ES-I3 (cell line): Measurements from ENCODE around the gene ZNF625.
A peak's percentile ranks its signal among the peaks of the same experiment; 100 is the strongest.

ENCODE experiments used
- H3K36me3 ChIP-seq: 2 replicates; pipeline ENCODE4 v1.6.1; 2013; ENCODE audit warnings: mild to moderate bottlenecking, low read length, control low read depth, moderate library complexity; ENCODE audit not compliant: insufficient read depth
- H3K4me1 ChIP-seq: 2 replicates; pipeline ENCODE4 v1.6.1; 2013; ENCODE audit warnings: mild to moderate bottlenecking, control low read depth, low read length; ENCODE audit not compliant: insufficient read depth
- H3K9ac ChIP-seq: 2 replicates; pipeline ENCODE4 v1.6.1; 2013; ENCODE audit warnings: low read depth, mild to moderate bottlenecking, low read length, moderate library complexity
- H3K9me3 ChIP-seq: 2 replicates; pipeline ENCODE4 v1.6.1; 2013; ENCODE audit warnings: mild to moderate bottlenecking, low read length, moderate library complexity; ENCODE audit not compliant: control insufficient read depth, insufficient read depth

ZNF625 gene

GRCh38 chr19:12155324-12155860, 1.1 kb downstream of the ZNF625 start:
- Histone ChIP-seq H3K9me3 (0 out of 2 replicates have a peak, but pooled peaks cover 2% of the 10 kb centered on the region), H3K9ac (peak overlapping the region; percentile 96), H3K36me3 (peaks cover 2% of the 10 kb centered on the region; the same call in 1 of the 2 replicates), H3K4me1 (no peaks in the 10 kb centered on the region)

- no peak overlapping the region for H3K9ac ChIP-seq
- peaks cover 32% of the 10 kb centered on the region for H3K9me3 ChIP-seq
- peaks cover 34% of the 10 kb centered on the region for H3K36me3 ChIP-seq
- peaks cover 6% of the 10 kb centered on the region; the same call in 1 of the 2 replicates for H3K4me1 ChIP-seq
Observed at GRCh38 chr19:12145348-12145747, 11.2 kb downstream of the ZNF625 start.

GRCh38 chr19:12141405-12141736, 15.2 kb downstream of the ZNF625 start:
- H3K36me3 ChIP-seq = peaks cover 22% of the 10 kb centered on the region
- no peak overlapping the region for H3K9ac ChIP-seq
- peaks cover 6% of the 10 kb centered on the region; the same call in 1 of the 2 replicates for H3K4me1 ChIP-seq
- peaks cover 18% of the 10 kb centered on the region for H3K9me3 ChIP-seq

GRCh38 chr19:12140545-12141404, 15.8 kb downstream of the ZNF625 start:
- Histone ChIP-seq H3K36me3 (peaks cover 17% of the 10 kb centered on the region), H3K4me1 (peaks cover 6% of the 10 kb centered on the region; the same call in 1 of the 2 replicates), H3K9me3 (peaks cover 12% of the 10 kb centered on the region), H3K9ac (peak overlapping the region; percentile 95; the same call in 1 of the 2 replicates)

GRCh38 chr19:12139885-12140544, 16.5 kb downstream of the ZNF625 start, which contains the start of gene ZNF20:
Gene ZNF20 (minus strand): TSS chr19:12140350. CDS start chr19:12140182, 168 bp downstream.
- peaks cover 17% of the 10 kb centered on the region for H3K36me3 ChIP-seq
- H3K9ac ChIP-seq = peak within 1 kb of the TSS; percentile 95
- peaks cover 6% of the 10 kb centered on the region; the same call in 1 of the 2 replicates for H3K4me1 ChIP-seq
- H3K9me3 ChIP-seq = peaks cover 5% of the 10 kb centered on the region; the same call in 1 of the 2 replicates

- Histone ChIP-seq H3K4me1 (peaks cover 6% of the 10 kb centered on the region; the same call in 1 of the 2 replicates), H3K9me3 (peaks cover 5% of the 10 kb centered on the region; the same call in 1 of the 2 replicates), H3K9ac (peak overlapping the region; percentile 95), H3K36me3 (peaks cover 15% of the 10 kb centered on the region; the same call in 1 of the 2 replicates)
Observed at GRCh38 chr19:12139269-12139668, 17.3 kb downstream of the ZNF625 start.

GRCh38 chr19:12137221-12137940, 19.2 kb downstream of the ZNF625 start:
- Histone ChIP-seq H3K9me3 (peaks cover 17% of the 10 kb centered on the region; the same call in 1 of the 2 replicates), H3K4me1 (peaks cover 6% of the 10 kb centered on the region; the same call in 1 of the 2 replicates), H3K36me3 (peaks cover 24% of the 10 kb centered on the region; the same call in 1 of the 2 replicates), H3K9ac (no peak overlapping the region)

GRCh38 chr19:12133069-12133468, 23.5 kb downstream of the ZNF625 start:
- H3K4me1 ChIP-seq = no peaks in the 10 kb centered on the region
- H3K36me3 ChIP-seq = peaks cover 22% of the 10 kb centered on the region
- peaks cover 23% of the 10 kb centered on the region; the same call in 1 of the 2 replicates for H3K9me3 ChIP-seq
- no peak overlapping the region for H3K9ac ChIP-seq

- Histone ChIP-seq H3K9ac (no peak overlapping the region), H3K36me3 (no peaks in the 10 kb centered on the region; the same call in 1 of the 2 replicates), H3K4me1 (no peaks in the 10 kb centered on the region), H3K9me3 (peaks cover 1% of the 10 kb centered on the region; the same call in 1 of the 2 replicates)
Observed at GRCh38 chr19:12126707-12127106, 29.8 kb downstream of the ZNF625 start.

- Histone ChIP-seq H3K9me3 (peaks cover 14% of the 10 kb centered on the region), H3K9ac (no peak overlapping the region), H3K36me3 (no peaks in the 10 kb centered on the region; the same call in 1 of the 2 replicates)
Observed at GRCh38 chr19:12117201-12117970, 39.1 kb downstream of the ZNF625 start.

GRCh38 chr19:12113121-12113520, 43.4 kb downstream of the ZNF625 start:
- Histone ChIP-seq H3K4me1 (no peaks in the 10 kb centered on the region), H3K9ac (no peak overlapping the region), H3K9me3 (peaks cover 29% of the 10 kb centered on the region), H3K36me3 (peaks cover 20% of the 10 kb centered on the region)

More at GRCh38 chr19:12117201-12117970, 39.1 kb downstream of the ZNF625 start:
- no peaks in the 10 kb centered on the region for H3K4me1 ChIP-seq

- Histone ChIP-seq H3K9ac (no peak overlapping the region), H3K4me1 (no peaks in the 10 kb centered on the region), H3K9me3 (peaks cover 29% of the 10 kb centered on the region), H3K36me3 (peaks cover 20% of the 10 kb centered on the region)
Observed at GRCh38 chr19:12112701-12113100, 43.8 kb downstream of the ZNF625 start.

GRCh38 chr19:12111943-12112637, 44.4 kb downstream of the ZNF625 start:
- H3K9me3 ChIP-seq = peaks cover 29% of the 10 kb centered on the region
- peaks cover 20% of the 10 kb centered on the region for H3K36me3 ChIP-seq

More at GRCh38 chr19:12111943-12112637, 44.4 kb downstream of the ZNF625 start:
- Histone ChIP-seq H3K9ac (no peak overlapping the region), H3K4me1 (no peaks in the 10 kb centered on the region)
